GM12873 (cell line): ENCODE results near the gene ZNF821.

ENCODE experiments used
- TF ChIP-seq, protein P1 (sequence below): IDR thresholded peaks from 2 replicates; pipeline ENCODE4 v1.5.1; 2012; ENCODE audit warnings: low read depth, mild to moderate bottlenecking, moderate library complexity, low read length, control low read depth; ENCODE audit not compliant: insufficient read depth; ENCODE audit errors: missing control alignments

Gene ZNF821

DNA sequence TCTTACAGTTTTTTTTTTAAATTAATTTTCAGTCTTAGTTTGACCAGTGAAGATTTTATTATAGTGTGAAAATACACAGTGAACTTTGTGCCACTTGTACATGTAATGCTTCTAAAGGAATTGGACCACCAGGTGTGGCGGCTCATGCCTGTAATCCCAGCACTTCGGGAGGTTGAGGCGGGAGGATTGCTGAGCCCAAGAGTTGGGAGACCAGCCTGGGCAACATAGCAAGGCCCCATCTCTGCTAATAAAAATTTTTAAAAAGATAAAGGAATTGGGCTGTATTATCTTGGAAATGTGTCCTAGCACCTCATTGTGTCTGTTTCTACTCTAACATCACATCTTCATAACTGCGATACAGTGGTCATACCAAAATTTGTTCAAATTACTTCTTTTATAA, 15.2 kb upstream of the ZNF821 start:
- TF ChIP-seq, protein P1, sequence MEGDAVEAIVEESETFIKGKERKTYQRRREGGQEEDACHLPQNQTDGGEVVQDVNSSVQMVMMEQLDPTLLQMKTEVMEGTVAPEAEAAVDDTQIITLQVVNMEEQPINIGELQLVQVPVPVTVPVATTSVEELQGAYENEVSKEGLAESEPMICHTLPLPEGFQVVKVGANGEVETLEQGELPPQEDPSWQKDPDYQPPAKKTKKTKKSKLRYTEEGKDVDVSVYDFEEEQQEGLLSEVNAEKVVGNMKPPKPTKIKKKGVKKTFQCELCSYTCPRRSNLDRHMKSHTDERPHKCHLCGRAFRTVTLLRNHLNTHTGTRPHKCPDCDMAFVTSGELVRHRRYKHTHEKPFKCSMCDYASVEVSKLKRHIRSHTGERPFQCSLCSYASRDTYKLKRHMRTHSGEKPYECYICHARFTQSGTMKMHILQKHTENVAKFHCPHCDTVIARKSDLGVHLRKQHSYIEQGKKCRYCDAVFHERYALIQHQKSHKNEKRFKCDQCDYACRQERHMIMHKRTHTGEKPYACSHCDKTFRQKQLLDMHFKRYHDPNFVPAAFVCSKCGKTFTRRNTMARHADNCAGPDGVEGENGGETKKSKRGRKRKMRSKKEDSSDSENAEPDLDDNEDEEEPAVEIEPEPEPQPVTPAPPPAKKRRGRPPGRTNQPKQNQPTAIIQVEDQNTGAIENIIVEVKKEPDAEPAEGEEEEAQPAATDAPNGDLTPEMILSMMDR = no peak

DNA sequence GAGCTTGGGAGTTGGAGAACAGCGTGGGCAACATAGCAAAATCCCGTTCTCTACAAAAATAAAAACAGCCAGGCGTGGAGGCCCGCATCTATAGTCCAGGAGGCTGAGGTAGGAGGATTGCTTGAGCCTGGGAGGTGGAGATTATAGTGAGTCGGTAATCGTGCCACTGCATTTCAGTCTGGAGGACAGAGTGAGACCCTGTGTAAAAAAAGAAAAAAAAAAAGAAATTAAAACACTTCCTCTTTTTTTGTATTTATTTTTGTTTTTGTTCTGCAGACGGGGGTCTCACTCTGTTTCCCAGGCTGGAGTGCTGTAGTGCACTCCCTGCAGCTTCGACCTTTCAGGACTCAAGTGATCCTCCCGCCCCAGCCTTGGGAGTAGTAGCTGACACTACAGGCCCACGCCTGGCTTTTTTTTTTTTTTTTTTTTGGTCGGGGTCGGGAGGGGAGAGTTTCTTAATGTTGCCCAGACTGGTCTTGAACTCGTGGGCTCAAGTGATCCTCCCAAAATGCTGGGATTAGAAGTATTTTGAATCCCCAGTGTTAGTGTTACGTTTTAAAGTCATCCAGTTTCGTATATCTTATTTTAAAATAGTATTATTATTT, 12.9 kb upstream of the ZNF821 start:
- TF ChIP-seq, protein P1 = no peak

DNA sequence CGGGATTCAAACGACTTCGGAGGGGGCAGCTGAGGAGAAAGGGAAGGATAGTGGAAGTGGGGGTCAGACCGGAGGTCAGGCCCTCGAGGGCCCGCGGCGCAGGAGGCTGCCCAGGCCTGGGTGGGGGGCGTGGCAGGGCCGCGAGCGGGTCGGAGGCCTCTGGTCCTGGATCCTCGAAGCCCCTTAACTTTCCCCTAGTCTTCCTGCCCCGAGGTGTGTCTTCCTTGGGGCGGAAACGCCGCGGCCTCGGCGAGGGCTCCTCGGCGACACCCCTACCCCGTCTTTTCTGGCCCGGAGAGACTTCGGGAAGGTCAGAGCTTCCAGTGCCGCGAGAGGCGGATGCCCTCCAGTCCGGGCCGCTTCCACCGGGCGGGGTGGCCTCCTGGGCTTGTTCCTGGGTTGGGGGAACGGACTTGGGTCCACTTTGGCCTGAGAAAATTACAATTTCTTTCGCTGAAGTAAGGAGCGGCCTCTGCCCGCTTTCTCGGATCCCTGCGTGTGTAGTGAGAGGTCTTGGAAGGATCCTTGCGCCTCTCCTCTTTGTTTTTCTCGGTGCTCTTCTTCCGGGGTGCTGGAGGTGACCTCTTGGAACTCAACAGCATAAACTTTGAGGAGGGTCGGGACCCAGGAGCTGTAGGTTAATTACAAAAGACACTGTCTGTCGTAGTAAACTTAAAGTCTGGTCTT, 11.8 kb upstream of the ZNF821 start:
- TF ChIP-seq, protein P1 = no peak

DNA sequence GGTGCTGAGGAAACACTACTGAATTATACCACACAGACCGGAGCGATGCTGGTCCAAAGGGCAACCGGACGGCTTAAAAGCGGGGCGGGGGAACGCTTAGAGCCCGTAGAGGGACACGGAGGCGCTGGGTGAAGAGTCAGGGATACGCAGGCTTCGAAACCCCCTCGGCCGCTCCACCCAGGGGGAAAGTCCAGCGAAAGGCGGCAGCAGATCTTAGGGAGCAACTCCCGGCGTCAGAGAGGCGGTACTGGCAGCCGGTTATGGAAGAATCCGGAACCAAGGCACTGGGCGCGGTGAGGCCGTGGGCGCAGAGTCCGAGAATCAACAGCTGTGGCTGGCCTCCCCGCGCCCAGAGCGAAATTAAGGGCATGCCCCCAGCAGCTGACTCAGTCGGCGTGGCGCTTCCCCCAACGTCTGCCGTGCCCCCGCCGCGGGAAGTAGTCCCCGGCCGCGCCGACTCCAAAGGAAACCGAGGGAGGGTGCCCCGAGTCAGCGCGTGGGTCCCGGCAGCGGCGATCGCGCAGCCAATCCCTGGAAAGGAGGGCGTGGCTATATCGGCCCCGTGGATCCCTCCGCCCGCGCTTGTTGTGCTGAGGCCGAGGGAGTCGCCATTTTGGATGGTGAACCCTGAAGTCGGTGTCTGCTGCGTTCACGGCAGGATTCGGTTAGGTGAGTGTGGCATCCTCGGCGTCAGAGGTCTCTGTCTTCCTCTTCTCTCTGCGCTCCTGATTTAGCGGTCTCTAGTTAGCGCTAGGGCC, 11.1 kb upstream of the ZNF821 start, which contains the start of gene IST1:
TSS of gene IST1 (plus strand) at position 611 of the 758 bp plus-strand sequence. CDS start 20,110 bp downstream, outside the sequence.
- TF ChIP-seq, protein P1 = no peak

DNA sequence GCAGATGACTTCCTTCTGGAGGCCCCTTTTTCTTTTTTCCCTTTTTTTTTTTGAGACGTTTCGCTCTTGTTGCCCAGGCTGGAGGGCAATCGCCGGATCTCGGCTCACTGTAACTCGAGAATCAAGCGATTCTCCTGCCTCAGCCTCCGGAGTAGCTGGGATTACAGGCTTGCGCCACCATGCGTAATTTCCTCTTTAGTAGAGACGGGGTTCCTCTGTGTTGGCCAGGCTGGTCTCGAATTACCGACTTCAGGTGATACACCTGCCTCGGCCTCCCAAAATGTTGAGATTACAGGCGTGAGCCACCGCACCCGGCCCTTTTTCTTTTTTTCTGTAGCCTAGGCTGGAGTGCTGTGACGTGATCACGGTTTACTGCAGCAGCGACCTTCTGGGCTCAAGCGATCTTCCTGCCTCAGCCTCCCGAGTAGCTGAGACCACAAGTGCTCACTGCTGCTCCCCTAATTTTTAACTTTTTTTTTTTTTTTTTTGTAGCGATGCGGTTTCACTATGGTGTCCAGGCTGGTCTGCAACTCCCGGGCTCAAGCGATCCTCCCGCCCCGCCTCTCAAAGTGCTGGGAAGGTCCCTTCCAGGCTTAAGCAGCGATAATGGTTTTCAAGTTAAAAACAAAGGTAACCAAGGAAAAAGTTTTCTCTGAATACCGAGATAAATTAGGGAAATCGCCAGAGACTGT, 10.4 kb upstream of the ZNF821 start:
- TF ChIP-seq, protein P1 = peak; percentile 36

DNA sequence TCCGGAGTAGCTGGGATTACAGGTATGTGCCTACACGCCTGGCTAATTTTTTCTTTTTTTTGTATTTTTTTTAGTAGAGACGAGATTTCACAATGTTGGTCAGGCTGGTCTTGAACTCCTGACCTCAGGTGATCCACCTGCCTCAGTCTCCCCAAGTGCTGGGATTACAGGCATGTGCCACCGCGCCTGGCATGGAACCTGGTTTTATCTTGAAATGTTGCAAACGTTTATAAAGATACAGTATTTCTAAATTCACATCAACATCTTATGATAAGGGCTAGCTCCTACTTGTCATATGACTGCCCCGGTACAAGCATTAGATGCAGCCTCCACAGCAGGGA, 9.9 kb upstream of the ZNF821 start:
- TF ChIP-seq, protein P1 = no peak

DNA sequence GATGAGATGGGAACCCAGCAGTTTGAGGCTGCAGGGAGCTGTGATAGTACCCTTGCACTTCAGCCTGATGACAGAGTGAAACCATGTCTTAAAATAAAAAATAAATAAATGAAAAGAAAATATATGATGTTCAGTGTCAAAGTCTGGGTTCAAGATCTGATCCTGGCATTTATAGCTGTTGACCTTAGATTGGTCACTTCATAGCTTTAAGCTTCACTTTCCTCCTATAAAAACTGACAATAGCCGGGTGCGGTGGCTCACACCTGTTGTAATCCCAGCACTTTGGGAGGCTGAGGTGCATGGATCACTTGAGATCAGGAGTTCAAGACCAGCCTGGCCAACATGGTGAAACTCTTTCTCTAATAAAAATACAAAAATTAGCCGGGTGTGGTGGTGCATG, 5.2 kb upstream of the ZNF821 start:
- TF ChIP-seq, protein P1 = no peak
